GM18511 (cell line): ENCODE measurements around the gene GAS7.

Experiments
- ATAC-seq: cut with Tn5 transposase; IDR thresholded peaks from one replicate; pipeline ENCODE4 v1.9.1; 2021; ENCODE audit warnings: mild to moderate bottlenecking, moderate library complexity; ENCODE audit not compliant: unreplicated experiment

The GAS7 gene

GRCh38 chr17:10172241-10172741, 26.1 kb downstream of the GAS7 start:
- ATAC-seq = peak; percentile 86

GRCh38 chr17:10171581-10171981, 26.8 kb downstream of the GAS7 start:
- peak; percentile 39 for ATAC-seq

GRCh38 chr17:10171122-10171571, 27.3 kb downstream of the GAS7 start:
- no peak for ATAC-seq

- no peak for ATAC-seq
These were observed 28.2 kb downstream of the GAS7 start for GRCh38 chr17:10170233-10170632.

GRCh38 chr17:10169290-10169689, 29.1 kb downstream of the GAS7 start:
- ATAC-seq = no peak

GRCh38 chr17:10166176-10166935, 32.0 kb downstream of the GAS7 start:
- ATAC-seq = no peak

GRCh38 chr17:10162096-10162495, 36.3 kb downstream of the GAS7 start:
- no peak for ATAC-seq

GRCh38 chr17:10161386-10161785, 37.0 kb downstream of the GAS7 start:
- no peak for ATAC-seq

GRCh38 chr17:10156948-10157607, 41.3 kb downstream of the GAS7 start:
- ATAC-seq = peak; percentile 79

- peak; percentile 32 for ATAC-seq
These were observed 41.8 kb downstream of the GAS7 start for GRCh38 chr17:10156599-10156947.

- no peak for ATAC-seq
These were observed 42.4 kb downstream of the GAS7 start for GRCh38 chr17:10156077-10156435.

GRCh38 chr17:10155371-10156076, 42.9 kb downstream of the GAS7 start:
- no peak for ATAC-seq

- peak; percentile 43 for ATAC-seq
These were observed 46.5 kb downstream of the GAS7 start for GRCh38 chr17:10151667-10152496.

GRCh38 chr17:10149573-10150399, 48.6 kb downstream of the GAS7 start:
- peak; percentile 71 for ATAC-seq

GRCh38 chr17:10147761-10148415, 50.5 kb downstream of the GAS7 start:
- ATAC-seq = no peak

- ATAC-seq = no peak
These were observed 51.4 kb downstream of the GAS7 start for GRCh38 chr17:10147040-10147439.

- no peak for ATAC-seq
These were observed 53.4 kb downstream of the GAS7 start for GRCh38 chr17:10144982-10145381.

GRCh38 chr17:10144456-10144855, 54.0 kb downstream of the GAS7 start:
- ATAC-seq = no peak

GRCh38 chr17:10141436-10141835, 57.0 kb downstream of the GAS7 start:
- no peak for ATAC-seq
